MCF 10A (cell line): ENCODE measurements around the gene INVS. TPM values are rescaled to one million over a fixed set of nuclear protein-coding genes. Genes with fewer than 3 reads are reported as not detected.

Source experiments
- BruUV-seq: library from RNA; stranded (reverse); fragments of 400-500 nt; replicated peaks from 2 replicates; lab custom pipeline; 2021; lab: Mats Ljungman, UMichigan
- CTCF ChIA-PET: fragments of 300-600 bp; sonication (Branson Sonifier 250); formaldehyde crosslinking; extraction: SDS; loops from one replicate; lab custom pipeline; 2021; ENCODE audit warnings: antibody characterized with exemption, inconsistent platforms; lab: Yijun Ruan, JAX
- POLR2A ChIA-PET: fragments of 300-600, 350-650 bp; sonication (Branson Sonifier 250); formaldehyde crosslinking; extraction: SDS; loops from one replicate; lab custom pipeline; 2020; ENCODE audit warnings: antibody characterized with exemption, inconsistent platforms; lab: Yijun Ruan, JAX
- DNase-seq: peaks from one replicate; pipeline ENCODE4 v3.0.0-alpha.2; 2018; ENCODE audit not compliant: unreplicated experiment
- H3K27ac Mint-ChIP-seq: one replicate; pipeline ENCODE4 v1.8.0; 2022; ENCODE audit warnings: mild to moderate bottlenecking, low read depth, mixed read lengths; ENCODE audit not compliant: unreplicated experiment
- H3K27me3 Mint-ChIP-seq: one replicate; pipeline ENCODE4 v1.8.0; 2022; ENCODE audit warnings: mixed read lengths; ENCODE audit not compliant: insufficient read depth, unreplicated experiment
- H3K36me3 Mint-ChIP-seq: one replicate; pipeline ENCODE4 v1.8.0; 2022; ENCODE audit warnings: mild to moderate bottlenecking, moderate library complexity, mixed read lengths; ENCODE audit not compliant: insufficient read depth, unreplicated experiment
- H3K4me1 Mint-ChIP-seq: one replicate; pipeline ENCODE4 v1.8.0; 2022; ENCODE audit warnings: mixed read lengths; ENCODE audit not compliant: insufficient read depth, unreplicated experiment
- H3K4me3 Mint-ChIP-seq: one replicate; pipeline ENCODE4 v1.8.0; 2022; ENCODE audit warnings: mild to moderate bottlenecking, moderate library complexity, mixed read lengths; ENCODE audit not compliant: unreplicated experiment
- H3K9me3 Mint-ChIP-seq: one replicate; pipeline ENCODE4 v1.8.0; 2022; ENCODE audit warnings: mixed read lengths; ENCODE audit not compliant: unreplicated experiment
- intact Hi-C: fragments of 100-400 bp; cut with micrococcal nuclease; formaldehyde crosslinking; loops from 2 replicates; pipeline ENCODE4 v1.14.1; 2022
- total RNA-seq: library from RNA; stranded (reverse); gene quantifications from 2 replicates; pipeline ENCODE4 v1.2.3, GENCODE V29; 2022
- TF ChIP-seq, protein P1 (sequence below): fragments of 200-600 bp; IDR thresholded peaks from one replicate; pipeline ENCODE4 v1.8.0; 2022; ENCODE audit warnings: antibody characterized with exemption, mild to moderate bottlenecking; ENCODE audit not compliant: unreplicated experiment

INVS gene
- total RNA-seq, 1 experiment from 2014 or later, result 21.9 TPM

DNA sequence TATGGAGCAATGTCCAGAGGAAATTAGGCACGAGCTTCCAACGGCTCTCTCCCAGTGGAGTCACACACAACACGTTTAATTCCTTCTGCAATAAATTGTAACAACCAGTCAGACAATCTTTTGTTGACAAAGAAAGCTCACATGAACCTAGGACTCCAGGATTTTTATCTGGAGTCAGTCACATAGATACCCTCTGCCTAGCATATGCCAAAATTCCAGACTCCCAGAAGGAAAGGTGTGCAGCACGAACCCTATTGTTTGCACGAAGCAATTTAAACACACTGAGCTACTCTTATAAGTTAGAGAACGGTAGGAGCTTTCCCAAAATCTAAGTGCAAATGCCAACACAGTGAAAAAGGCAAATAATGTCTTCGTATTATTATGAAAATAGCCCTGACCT, 186.6 kb downstream of the INVS start:
- ChIA-PET POLR2A (no interaction called here), CTCF (interaction anchor here (0.6 to 1.4 kb wide), 4 partner anchors 21 to 59 kb away, joined by 3 to 6 read pairs (median 3); no protein-coding TSS in a partner anchor)
- BruUV-seq, result no TSS peak
- DNase-seq, result no peak
- H3K36me3 Mint-ChIP-seq, result peaks cover 55% of the 10 kb centered on the region
- intact Hi-C loops, result no loop called here
- H3K9me3 Mint-ChIP-seq, result peaks cover 21% of the 10 kb centered on the region
- H3K4me3 Mint-ChIP-seq, result no peak overlapping the region
- no peaks in the 10 kb centered on the region for H3K27me3 Mint-ChIP-seq
- no peaks in the 10 kb centered on the region for H3K4me1 Mint-ChIP-seq
- TF ChIP-seq, protein P1, sequence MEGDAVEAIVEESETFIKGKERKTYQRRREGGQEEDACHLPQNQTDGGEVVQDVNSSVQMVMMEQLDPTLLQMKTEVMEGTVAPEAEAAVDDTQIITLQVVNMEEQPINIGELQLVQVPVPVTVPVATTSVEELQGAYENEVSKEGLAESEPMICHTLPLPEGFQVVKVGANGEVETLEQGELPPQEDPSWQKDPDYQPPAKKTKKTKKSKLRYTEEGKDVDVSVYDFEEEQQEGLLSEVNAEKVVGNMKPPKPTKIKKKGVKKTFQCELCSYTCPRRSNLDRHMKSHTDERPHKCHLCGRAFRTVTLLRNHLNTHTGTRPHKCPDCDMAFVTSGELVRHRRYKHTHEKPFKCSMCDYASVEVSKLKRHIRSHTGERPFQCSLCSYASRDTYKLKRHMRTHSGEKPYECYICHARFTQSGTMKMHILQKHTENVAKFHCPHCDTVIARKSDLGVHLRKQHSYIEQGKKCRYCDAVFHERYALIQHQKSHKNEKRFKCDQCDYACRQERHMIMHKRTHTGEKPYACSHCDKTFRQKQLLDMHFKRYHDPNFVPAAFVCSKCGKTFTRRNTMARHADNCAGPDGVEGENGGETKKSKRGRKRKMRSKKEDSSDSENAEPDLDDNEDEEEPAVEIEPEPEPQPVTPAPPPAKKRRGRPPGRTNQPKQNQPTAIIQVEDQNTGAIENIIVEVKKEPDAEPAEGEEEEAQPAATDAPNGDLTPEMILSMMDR, result no peak
- no peak overlapping the region for H3K27ac Mint-ChIP-seq

DNA sequence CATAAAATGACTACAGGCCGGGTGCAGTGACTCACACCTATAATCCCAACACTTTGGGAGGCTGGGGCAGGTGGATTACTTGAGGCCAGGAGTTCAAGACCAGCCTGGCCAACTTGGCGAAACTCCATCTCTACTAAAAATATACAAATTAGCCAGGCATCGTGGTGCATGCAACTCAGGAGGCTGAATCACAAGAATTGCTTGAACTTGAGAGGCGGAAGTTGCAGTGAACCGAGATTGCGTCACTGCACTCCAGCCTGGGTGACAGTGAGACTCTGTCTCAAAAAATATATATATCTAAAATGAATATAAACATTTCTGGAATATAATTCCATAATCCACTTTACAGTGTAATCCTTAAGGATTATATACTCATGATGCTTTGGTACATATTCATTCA, 187.2 kb downstream of the INVS start:
- Mint-ChIP-seq H3K4me3 (no peak overlapping the region), H3K27me3 (no peaks in the 10 kb centered on the region), H3K4me1 (no peaks in the 10 kb centered on the region), H3K9me3 (peaks cover 21% of the 10 kb centered on the region), H3K36me3 (peaks cover 57% of the 10 kb centered on the region), H3K27ac (no peak overlapping the region)
- ChIA-PET CTCF (interaction anchor here (0.5 to 1.4 kb wide), 3 partner anchors 38 to 287 kb away, joined by 3 to 6 read pairs (median 3); no protein-coding TSS in a partner anchor), POLR2A (interaction anchor here (0.6 kb wide), 1 partner anchor 10 kb away, joined by 3 read pairs; no protein-coding TSS in a partner anchor)
- intact Hi-C loops, result no loop called here
- DNase-seq, result no peak
- no TSS peak for BruUV-seq
- TF ChIP-seq, protein P1, result no peak

DNA sequence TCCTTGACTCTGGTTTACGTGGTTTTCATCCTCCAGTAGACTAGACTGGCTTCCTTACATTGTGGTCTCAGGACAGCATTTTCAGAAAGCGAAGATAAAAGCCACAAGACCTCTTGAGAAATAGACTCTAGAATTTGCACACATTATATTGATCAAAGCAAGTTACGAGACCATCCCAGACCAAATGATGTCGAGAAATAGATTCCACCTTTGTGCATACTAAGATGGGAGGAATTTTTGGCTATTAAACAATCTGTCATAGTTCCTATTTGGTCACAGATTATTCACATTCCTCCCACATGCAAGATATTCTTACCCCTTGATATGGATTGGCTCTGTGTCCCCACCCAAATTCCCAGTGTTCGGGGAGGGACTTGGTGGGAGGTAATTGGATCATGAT, 188.1 kb downstream of the INVS start:
- no peak overlapping the region for H3K4me3 Mint-ChIP-seq
- BruUV-seq, result no TSS peak
- H3K27ac Mint-ChIP-seq, result no peak overlapping the region
- no peaks in the 10 kb centered on the region for H3K4me1 Mint-ChIP-seq
- DNase-seq, result no peak
- ChIA-PET CTCF (no interaction called here), POLR2A (interaction anchor here (0.7 kb wide), 1 partner anchor 8 kb away, joined by 3 read pairs; no protein-coding TSS in a partner anchor)
- TF ChIP-seq, protein P1, result no peak
- peaks cover 21% of the 10 kb centered on the region for H3K9me3 Mint-ChIP-seq
- peaks cover 65% of the 10 kb centered on the region for H3K36me3 Mint-ChIP-seq
- no peaks in the 10 kb centered on the region for H3K27me3 Mint-ChIP-seq
- intact Hi-C loops, result no loop called here

DNA sequence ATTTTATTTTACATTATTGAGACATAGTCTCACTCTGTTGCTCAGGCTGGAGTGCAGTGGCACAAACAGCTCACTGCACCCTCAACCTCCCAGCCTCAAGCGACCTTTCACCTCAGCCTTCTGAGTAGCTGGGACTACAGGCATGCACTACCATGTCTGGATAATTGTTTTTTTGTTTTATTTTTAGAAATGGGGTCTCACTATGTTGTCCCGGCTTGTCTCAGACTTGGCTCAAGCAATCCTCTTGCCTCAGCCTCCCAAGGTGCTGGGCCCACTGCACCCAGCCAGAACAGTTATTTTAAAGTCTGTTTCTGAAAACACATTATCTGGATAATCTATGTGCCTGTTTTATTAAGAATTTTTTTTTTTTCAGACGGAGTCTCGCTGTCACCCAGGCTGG, 191.7 kb downstream of the INVS start:
- TF ChIP-seq, protein P1, result no peak
- no peaks in the 10 kb centered on the region for H3K27me3 Mint-ChIP-seq
- H3K36me3 Mint-ChIP-seq, result peaks cover 75% of the 10 kb centered on the region
- CTCF ChIA-PET, result interaction anchor here (0.7 to 1.4 kb wide), 5 partner anchors 10 to 1150 kb away, joined by 3 to 5 read pairs (median 3); no protein-coding TSS in a partner anchor
- no TSS peak for BruUV-seq
- POLR2A ChIA-PET, result interaction anchor here (0.6 kb wide), 1 partner anchor 1048 kb away, joined by 4 read pairs; no protein-coding TSS in a partner anchor
- no peak overlapping the region for H3K4me3 Mint-ChIP-seq
- DNase-seq, result no peak
- H3K27ac Mint-ChIP-seq, result no peak overlapping the region
- H3K9me3 Mint-ChIP-seq, result peaks cover 8% of the 10 kb centered on the region
- no peaks in the 10 kb centered on the region for H3K4me1 Mint-ChIP-seq
- intact Hi-C loops, result no loop called here
